Activated CD4-positive, alpha-beta T cell treated with anti-CD3 and anti-CD28 coated beads for 1 hour (primary cell): ENCODE measurements around the gene PINLYP.
"Not testable (repeated sequence)": the region's sequence is repeated elsewhere in the genome, so short reads cannot be mapped to it uniquely, and the experiment has no call there.

ENCODE experiments used
- DNase-seq: peaks from one replicate; pipeline ENCODE4 v3.0.0-alpha.2; 2020

Gene PINLYP

DNA sequence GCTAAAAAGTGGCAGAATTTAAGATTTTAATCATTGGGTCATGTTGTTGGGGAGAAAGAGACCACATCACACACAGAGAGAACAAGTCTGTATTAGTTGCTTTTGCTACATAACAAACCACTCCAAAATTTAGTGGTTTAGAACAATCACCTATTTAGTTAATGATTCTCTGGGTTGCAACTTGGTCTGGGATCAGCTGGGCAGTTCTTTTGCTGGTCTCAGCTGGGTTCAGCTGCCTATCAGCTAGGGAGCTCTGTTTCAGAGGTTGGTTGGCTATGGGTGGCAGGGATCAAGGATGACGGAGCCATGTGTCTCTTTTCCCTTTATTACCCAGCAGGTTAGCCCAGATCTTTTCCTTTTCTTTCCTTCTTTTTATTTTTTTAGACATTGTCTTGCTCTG is 8.9 kb downstream of the PINLYP start:
- no peak for DNase-seq

GRCh38 chr19:43586346-43586745 is 10.7 kb downstream of the PINLYP start:
- no peak for DNase-seq

DNA sequence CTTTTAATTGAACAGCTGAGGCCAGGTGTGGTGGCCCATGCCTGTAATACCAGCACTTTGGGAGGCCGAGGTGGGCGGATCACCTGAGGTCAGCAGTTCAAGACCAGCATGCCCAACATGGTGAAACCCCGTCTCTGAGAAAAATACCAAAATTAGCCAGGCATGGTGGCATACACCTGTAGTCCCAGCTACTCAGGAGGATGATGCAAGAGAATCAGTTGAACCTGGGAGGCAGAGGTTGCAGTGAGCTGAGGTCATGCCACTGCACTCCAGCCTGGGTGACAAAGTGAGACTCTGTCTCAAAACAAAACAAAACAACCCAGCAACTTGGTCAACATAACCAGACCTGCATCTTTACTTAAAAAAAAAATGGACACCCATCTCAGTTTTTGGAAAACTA is 11.4 kb downstream of the PINLYP start:
- not testable (repeated sequence) for DNase-seq

DNA sequence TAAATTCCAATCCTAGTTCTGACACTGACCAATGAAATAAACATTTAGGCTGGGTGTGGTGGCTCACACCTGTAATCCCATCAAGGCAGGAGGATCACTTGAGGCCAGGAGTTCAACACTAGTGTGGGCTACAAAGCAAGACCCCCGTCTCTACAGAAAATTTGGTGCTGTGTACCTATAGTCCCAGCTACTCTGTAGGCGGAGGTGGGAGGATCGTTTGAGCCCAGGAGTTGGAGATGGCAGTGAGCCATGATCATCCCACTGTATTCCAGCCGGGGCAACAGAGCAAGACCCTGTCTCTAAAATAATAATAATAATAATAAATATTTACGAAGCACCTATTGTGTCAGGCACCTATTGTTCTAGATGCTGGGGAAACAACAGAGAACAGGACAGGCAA is 13.7 kb downstream of the PINLYP start:
- no peak for DNase-seq

GRCh38 chr19:43589678-43590077 is 14.1 kb downstream of the PINLYP start:
- no peak for DNase-seq

GRCh38 chr19:43591904-43592772 is 16.5 kb downstream of the PINLYP start:
- no peak for DNase-seq

DNA sequence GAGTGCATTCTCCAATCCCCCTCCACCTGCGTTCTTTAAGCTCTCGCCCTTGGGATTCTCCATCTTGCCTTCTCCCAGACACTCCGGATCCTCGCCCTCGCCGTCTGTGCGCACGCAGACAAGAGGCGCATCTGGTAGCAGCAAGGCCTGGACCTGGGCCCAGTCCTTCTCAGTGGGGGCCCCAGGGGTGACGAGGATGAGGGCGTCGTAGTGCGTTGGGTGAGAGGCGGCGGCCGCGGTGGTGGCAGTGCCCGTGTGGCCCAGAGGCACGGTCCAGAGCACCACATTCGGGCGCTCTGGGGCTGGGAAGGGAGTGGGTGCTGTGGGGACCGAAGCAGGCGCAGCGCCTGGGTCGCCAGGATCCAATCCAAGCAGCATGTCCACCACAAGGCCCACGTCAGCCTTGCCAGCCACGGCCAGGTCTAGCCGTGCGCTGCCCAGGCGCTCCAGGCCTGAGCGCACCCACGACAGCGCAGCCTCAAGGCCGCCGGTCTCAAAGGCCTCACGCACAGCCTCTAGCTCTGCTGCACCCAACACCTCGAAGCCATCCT is 17.3 kb downstream of the PINLYP start:
- no peak for DNase-seq

- no peak for DNase-seq
Observed at GRCh38 chr19:43594081-43594697, 18.6 kb downstream of the PINLYP start.

DNA sequence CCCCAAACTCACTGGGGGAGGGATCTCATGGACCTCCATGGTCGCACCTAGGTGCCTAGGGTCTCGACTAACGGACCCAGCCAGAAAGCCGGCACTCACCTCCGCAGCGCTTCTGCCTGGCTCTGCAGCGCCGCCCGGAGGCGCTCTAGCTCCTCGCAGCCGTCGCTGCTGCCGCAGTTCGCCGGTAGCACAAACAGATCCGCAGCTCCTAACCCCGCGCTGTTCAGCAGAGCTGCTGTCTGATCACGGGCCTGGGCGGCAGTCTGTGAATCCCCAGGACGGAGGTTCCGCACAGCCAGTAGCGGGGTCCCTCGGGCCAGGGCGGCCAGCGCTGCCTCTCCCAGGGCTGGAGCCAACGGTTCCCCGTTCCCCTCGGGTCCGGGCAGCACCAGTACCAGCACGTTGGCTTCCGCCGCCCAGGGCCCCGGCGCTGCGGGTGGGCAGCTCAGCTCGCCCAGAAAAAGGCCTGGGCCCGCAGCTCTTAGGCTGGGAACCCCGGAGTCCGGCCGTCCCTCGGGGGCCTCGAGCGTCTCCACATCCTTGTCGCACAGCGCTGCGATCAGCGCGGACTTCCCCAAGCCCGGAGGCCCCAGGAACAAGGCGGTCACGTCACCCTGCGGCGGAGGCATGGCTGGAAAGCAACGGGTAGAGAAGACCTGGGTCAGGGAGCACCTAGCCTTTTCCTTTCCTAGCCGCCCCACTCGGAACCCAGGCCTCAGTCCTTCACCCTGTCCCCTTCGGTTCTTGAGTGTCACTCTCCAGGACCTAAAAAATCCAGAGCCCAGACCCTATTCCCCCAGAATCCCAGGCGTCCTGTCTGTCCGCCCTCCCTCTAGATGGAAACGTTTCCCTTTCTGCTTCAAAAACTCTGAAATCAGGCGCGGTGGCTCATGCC is 19.4 kb downstream of the PINLYP start:
- DNase-seq, result peak; percentile 58

DNA sequence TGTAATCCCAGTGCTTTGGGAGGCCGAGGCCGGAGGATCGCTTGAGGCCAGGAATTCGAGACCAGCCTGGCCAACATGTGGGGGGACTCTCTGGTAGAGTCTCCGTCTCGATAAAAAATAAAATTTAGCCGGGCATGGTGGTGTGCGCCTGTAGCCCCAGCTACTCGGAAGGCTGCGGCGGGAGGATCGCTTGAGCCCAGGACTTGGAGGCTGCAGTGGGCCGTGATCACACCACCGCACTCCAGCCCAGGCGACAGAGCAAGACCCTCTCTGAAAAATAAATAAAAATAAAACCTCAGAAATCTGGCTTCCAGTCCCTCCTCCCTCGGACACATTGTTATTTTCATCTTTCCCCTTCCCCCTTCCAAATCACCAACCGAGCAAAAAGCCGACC is 20.0 kb downstream of the PINLYP start:
- DNase-seq, result peak; percentile 13

- DNase-seq, result peak; percentile 100
Observed at GRCh38 chr19:43595999-43596841, 20.6 kb downstream of the PINLYP start, which contains the start of the genes IRGQ and ZNF576. IRGQ (minus strand) TSS chr19:43596134; CDS start chr19:43595338, 796 bp downstream. ZNF576 (plus strand) TSS chr19:43596595; CDS start chr19:43597109, 514 bp downstream.

- no peak for DNase-seq
Observed at GRCh38 chr19:43596842-43597461, 21.4 kb downstream of the PINLYP start.

GRCh38 chr19:43597876-43598275 is 22.3 kb downstream of the PINLYP start:
- DNase-seq, result no peak

DNA sequence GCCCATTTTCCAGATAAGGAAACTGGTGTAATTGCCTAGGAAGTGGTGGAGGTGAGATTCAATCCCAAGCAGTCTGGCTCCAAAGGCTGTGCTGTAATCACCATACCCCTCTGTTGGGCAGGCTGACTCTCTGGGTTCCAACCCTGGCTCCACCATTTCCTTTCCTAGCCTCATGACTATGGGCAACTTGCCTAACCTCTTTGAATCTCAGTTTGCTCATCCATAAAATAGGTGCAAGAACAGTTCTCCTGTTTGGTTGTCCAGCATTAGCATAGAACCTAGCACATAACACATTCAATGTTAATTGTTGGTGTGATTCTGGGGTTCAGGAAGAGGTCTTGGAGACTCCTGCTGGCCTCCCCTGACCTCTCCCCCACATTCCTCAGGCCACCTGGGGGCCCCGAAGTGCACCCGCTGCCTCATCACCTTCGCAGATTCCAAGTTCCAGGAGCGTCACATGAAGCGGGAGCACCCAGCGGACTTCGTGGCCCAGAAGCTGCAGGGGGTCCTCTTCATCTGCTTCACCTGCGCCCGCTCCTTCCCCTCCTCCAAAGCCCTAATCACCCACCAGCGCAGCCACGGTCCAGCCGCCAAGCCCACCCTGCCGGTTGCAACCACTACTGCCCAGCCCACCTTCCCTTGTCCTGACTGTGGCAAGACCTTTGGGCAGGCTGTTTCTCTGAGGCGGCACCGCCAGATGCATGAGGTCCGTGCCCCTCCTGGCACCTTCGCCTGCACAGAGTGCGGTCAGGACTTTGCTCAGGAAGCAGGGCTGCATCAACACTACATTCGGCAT is 23.0 kb downstream of the PINLYP start:
- no peak for DNase-seq

DNA sequence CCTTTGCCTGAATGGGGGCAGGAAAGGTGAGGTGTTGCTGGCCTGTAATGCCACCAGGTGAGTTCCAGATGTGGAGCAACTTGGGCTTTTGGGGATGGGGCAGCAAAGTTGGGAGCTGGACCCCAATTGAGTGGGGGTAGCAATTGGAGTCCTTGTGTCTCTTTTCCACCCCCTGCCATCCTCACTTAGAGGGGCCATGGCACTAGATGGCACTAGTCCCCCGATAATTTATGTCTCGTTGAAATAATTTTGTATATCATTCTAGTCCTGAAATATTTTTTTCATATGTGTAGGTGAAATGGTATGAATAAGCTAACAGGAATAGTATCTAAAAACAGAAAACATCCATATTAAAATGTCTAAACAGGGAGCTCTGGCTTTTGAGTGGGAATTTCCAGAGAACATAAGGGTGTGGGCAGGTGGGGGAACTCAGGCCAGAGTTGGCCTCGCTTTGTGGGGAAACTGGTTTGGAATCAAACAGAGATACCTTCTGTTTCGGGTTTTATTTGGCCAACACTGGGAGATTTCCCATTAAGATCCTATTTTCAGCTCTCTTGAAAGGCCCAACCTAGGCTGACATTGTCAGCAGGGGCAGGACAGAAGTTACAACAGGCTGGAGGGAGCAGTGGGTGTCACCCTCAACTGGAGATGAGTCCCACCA is 24.2 kb downstream of the PINLYP start:
- no peak for DNase-seq

DNA sequence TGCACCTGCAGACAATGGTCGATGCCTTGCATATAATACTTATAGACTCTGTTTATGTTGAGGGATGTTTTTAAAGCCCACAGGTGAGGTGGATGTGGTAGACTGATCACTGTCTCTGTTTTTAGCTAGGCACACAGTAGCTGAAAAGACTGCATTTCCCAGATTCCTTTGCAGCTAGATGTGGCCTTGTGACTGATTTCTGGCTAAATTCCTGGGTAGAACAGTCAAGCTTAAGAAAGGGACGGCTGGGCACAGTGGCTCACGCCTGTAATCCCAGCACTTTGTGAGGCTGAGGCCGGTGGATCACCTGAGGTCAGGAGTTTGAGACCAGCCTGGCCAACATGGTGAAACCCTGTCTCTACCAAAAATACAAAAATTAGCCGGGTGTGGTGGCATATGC is 24.7 kb downstream of the PINLYP start:
- DNase-seq, result not testable (repeated sequence)

- DNase-seq, result no peak
Observed at GRCh38 chr19:43605875-43606568, 30.4 kb downstream of the PINLYP start.

DNA sequence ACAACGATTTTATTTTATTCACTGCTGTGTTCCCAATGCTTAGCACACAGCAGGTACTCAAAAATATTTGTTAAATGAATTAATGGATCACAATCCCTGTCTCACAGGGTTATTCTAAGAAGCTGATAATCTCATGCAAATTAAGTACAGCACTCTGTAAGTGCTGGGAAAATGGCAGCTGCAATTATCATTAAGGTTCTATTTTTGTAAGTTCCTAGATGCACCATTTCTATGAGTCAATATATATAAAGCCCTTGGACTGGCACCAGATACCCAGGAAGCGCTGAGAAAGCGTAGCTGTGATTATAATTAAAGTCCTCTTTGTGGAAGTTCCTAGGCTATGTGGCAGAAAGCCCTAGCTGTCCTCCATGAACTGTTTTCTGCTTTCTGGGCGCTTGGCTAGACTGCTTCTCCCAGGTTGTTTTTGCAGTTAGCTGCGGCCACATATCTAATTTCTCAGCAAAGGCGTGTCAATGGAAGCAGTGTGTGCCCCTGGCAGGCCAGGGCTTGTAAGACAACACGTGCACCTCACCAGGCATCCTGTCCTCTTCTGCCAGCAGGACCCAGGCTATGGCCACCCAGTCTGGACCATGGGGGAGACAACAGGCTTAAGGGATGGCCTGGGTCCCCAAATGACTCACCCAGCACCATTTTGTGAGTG is 31.1 kb downstream of the PINLYP start:
- no peak for DNase-seq
